Stimulated activated CD4-positive, alpha-beta T cell treated with anti-CD3 and anti-CD28 coated beads, Interleukin-1b, Interleukin-23, amount 100 ng/mL, for 48 hours (primary cell): Measurements from ENCODE around the gene MAT2A.
"Not testable (repeated sequence)": the region's sequence is repeated elsewhere in the genome, so short reads cannot be mapped to it uniquely, and the experiment has no call there.

Experiments
- DNase-seq: peaks from one replicate; pipeline ENCODE4 v3.0.0-alpha.2; 2020

The MAT2A gene

GRCh38 chr2:85547859-85548607 is 9.1 kb downstream of the MAT2A start:
- no peak for DNase-seq

- no peak for DNase-seq
Measured at GRCh38 chr2:85548608-85548900, 9.6 kb downstream of the MAT2A start.

- DNase-seq, result no peak
Measured at GRCh38 chr2:85549095-85549494, 10.1 kb downstream of the MAT2A start.

GRCh38 chr2:85549826-85550225 is 10.9 kb downstream of the MAT2A start:
- no peak for DNase-seq

- no peak for DNase-seq
Measured at GRCh38 chr2:85550486-85550885, 11.5 kb downstream of the MAT2A start.

- DNase-seq, result peak; percentile 85
Measured at GRCh38 chr2:85551698-85552678, 13.0 kb downstream of the MAT2A start.

- DNase-seq, result no peak
Measured at GRCh38 chr2:85553184-85553583, 14.2 kb downstream of the MAT2A start.

- no peak for DNase-seq
Measured at GRCh38 chr2:85554980-85555612, 16.1 kb downstream of the MAT2A start.

GRCh38 chr2:85557130-85557529 is 18.2 kb downstream of the MAT2A start:
- no peak for DNase-seq

- DNase-seq, result no peak
Measured at GRCh38 chr2:85558160-85558559, 19.2 kb downstream of the MAT2A start.

- DNase-seq, result not testable (repeated sequence)
Measured at GRCh38 chr2:85560403-85560726, 21.4 kb downstream of the MAT2A start.

- no peak for DNase-seq
Measured at GRCh38 chr2:85560812-85561279, 21.9 kb downstream of the MAT2A start.

GRCh38 chr2:85561280-85562212 is 22.6 kb downstream of the MAT2A start, which contains the start of gene GGCX:
Gene GGCX, minus strand, starts transcription at chr2:85561493. Its CDS starts 65 bp downstream, at chr2:85561428.
- peak; percentile 95 for DNase-seq

GRCh38 chr2:85564144-85564563 is 25.2 kb downstream of the MAT2A start:
- no peak for DNase-seq

GRCh38 chr2:85566265-85566664 is 27.3 kb downstream of the MAT2A start:
- DNase-seq, result no peak

- no peak for DNase-seq
Measured at GRCh38 chr2:85575739-85576138, 36.8 kb downstream of the MAT2A start.

GRCh38 chr2:85577063-85577385 is 38.1 kb downstream of the MAT2A start:
- DNase-seq, result no peak

GRCh38 chr2:85577386-85578242 is 38.6 kb downstream of the MAT2A start, which contains the start of gene VAMP8:
Gene VAMP8, plus strand, starts transcription at chr2:85577586. Its CDS starts 61 bp downstream, at chr2:85577647.
- DNase-seq, result peak; percentile 64

GRCh38 chr2:85578243-85579180 is 39.5 kb downstream of the MAT2A start:
- no peak for DNase-seq

- DNase-seq, result no peak
Measured at GRCh38 chr2:85579266-85579935, 40.4 kb downstream of the MAT2A start.
